AG04450 (cell line): ENCODE measurements around the gene CRYAB. TPM values are rescaled to one million over a fixed set of nuclear protein-coding genes. Genes with fewer than 3 reads are reported as not detected.

Experiments used
- CTCF ChIA-PET: fragments of 300-600, 350-600 bp; formaldehyde crosslinking; extraction: SDS; loops from one replicate; lab custom pipeline; 2022; ENCODE audit warnings: antibody characterized with exemption, inconsistent platforms; lab: Charles Lee
- POLR2A ChIA-PET: fragments of 350-600 bp; formaldehyde crosslinking; extraction: SDS; loops from one replicate; lab custom pipeline; 2021; ENCODE audit warnings: antibody characterized with exemption, inconsistent platforms; lab: Yijun Ruan, JAX
- DNase-seq: peaks from one replicate; pipeline ENCODE4 v3.0.0-alpha.2; 2011; ENCODE audit warnings: low read depth, low spot score
- H3K27ac ChIP-seq: one replicate; pipeline ENCODE4 v1.5.1; 2012; ENCODE audit warnings: low read depth, low read length, control low read depth
- H3K27me3 ChIP-seq: one replicate; pipeline ENCODE4 v1.6.0; 2012; ENCODE audit warnings: low read length; ENCODE audit not compliant: control insufficient read depth, insufficient read depth
- H3K4me3 ChIP-seq: 2 replicates; pipeline ENCODE4 v1.5.1; 2011; ENCODE audit warnings: mild to moderate bottlenecking, low read depth, low read length, control low read depth
- H3K9me3 ChIP-seq: 2 replicates; pipeline ENCODE4 v1.5.1; 2012; ENCODE audit warnings: low read length; ENCODE audit not compliant: control insufficient read depth, insufficient read depth
- CTCF ChIP-seq: IDR thresholded peaks from 2 replicates; pipeline ENCODE4 v1.5.1; 2011; ENCODE audit warnings: low read depth, low read length, control low read depth, inconsistent platforms
- polyA minus RNA-seq: library from RNA; depleted of rRNA, polyadenylated mRNA; stranded (reverse); fragments of >200 nt; gene quantifications from 2 replicates; pipeline ENCODE4 v1.2.3, GENCODE V29; 2011; rRNA and poly(A)+ RNA removed
- polyA plus RNA-seq: library from polyadenylated mRNA; depleted of rRNA; stranded (reverse); fragments of >200 nt; gene quantifications from 2 replicates; pipeline ENCODE4 v1.2.3, GENCODE V29; 2011; rRNA removed

Gene CRYAB, protein sequence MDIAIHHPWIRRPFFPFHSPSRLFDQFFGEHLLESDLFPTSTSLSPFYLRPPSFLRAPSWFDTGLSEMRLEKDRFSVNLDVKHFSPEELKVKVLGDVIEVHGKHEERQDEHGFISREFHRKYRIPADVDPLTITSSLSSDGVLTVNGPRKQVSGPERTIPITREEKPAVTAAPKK
- polyA plus RNA-seq, result 6.1 and 6.3 TPM in 2 replicates
- polyA minus RNA-seq, result 3.0 and 3.7 TPM in 2 replicates

DNA sequence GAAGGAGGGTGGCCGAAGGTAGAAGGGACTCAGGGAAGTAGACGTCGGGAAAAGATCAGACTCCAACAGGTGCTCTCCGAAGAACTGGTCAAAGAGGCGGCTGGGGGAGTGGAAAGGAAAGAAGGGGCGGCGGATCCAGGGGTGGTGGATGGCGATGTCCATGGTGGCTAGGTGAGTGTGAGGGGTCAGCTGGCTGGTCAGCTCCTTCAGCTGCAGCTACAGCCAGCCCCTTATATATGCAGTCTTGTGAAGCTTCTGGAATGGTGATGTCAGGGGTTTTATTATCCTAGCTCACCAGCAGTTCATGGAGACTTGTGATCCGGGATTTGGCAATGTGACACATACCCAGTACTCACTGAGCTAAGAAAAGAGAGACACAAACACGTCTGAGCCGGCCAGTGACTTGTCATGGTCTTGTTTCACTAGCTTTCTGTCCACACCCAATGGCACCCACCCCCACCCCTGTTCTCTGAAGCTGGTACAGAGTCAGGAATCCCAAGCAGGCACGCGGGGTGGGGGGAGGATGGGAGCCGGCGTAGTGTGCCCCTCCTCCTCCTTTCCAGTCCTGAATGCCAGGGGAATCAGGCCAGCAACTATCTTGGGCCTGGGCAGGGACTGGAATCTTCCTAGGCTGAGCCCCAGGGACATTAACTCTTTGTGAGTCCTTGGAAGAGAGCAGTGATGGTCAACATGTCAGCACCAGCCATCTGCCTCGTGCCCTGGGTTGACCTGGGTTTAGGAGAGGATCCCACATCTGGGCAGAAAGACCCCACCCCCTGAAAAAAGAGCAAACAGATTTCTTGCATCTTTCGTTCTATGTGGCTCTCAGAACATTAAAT lies at the start of gene CRYAB:
Gene CRYAB, minus strand, starts transcription at position 208 of the 839 bp plus-strand sequence. Its CDS starts 46 bp downstream, at position 162.
- DNase-seq, result peak; percentile 24
- no peak for TF ChIP-seq CTCF
- POLR2A ChIA-PET, result no interaction called here
- Histone ChIP-seq H3K27ac (peak within 1 kb of the TSS; percentile 58), H3K9me3 (no peaks in the 10 kb centered on the region; the same call in 1 of the 2 replicates), H3K4me3 (no peak within 1 kb of the TSS), H3K27me3 (peaks cover 3% of the 10 kb centered on the region)
- CTCF ChIA-PET, result no interaction called here

DNA sequence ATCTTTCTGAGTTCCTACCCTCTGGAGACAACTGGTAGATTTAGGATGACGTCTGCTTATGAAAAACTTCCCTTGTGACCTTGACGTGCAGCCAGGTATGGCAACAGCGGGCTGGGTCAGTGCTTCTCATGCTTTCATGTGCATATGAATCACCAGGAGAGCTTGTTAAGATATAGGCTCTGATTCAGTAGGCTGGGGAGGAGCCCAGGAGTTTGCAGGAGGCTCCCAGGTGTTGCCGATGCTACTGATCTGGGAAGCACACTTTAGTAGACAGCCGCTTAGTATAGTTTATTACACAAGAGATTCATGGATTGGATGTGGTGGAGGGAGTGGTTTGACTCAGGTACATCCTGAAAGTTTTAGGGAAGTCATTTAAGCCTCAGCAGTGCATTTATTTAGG lies 49.3 kb upstream of the CRYAB start:
- POLR2A ChIA-PET, result no interaction called here
- Histone ChIP-seq H3K4me3 (no peak overlapping the region), H3K9me3 (peaks cover 3% of the 10 kb centered on the region; the same call in 1 of the 2 replicates), H3K27me3 (no peaks in the 10 kb centered on the region), H3K27ac (no peak overlapping the region)
- no peak for TF ChIP-seq CTCF
- CTCF ChIA-PET, result interaction anchor here (0.6 kb wide), 1 partner anchor 97 kb away, joined by 3 read pairs; no protein-coding TSS in a partner anchor
- DNase-seq, result no peak

DNA sequence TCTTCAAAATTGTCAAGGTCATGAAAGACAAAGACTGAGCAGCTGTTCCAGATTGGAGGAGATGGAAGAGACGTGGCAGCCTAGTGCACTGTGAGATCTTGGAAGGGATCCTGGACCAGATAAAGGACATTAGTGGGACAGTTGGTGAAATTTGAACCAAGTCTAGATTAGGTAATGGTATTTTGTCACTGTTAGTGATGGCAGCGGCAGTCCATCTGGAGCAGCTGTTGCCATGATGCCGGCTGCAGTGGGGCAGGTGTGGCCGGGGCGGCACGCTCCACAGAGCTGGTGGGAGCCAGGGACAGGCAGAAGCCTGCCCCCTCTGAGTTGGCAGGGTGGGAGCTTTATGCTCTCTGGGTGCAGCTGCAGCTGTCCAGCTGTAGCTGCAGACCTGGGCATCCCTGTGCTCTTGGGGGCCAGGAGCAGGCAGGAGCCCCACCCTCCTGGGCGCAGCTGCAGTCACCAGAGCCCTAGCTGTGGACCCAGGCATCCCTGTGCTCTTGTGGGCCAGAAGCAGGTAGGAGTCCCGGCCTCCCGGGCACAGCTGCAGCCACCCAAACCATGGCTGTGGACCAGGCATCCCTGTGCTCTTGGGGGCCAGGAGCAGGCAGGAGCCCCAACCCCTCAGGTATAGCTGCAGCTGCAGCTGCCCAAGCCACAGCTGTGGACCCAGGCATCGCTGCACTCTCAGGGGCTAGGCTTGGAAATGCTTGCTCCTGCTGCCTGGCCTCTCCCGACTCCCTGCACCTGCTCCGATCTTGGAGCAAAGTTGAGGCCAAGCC lies 46.3 kb upstream of the CRYAB start:
- ChIA-PET CTCF (interaction anchor here (1.3 kb wide), 1 partner anchor 39 kb away, joined by 4 read pairs; no protein-coding TSS in a partner anchor), POLR2A (interaction anchor here (0.6 kb wide), 1 partner anchor 58 kb away, joined by 3 read pairs; no protein-coding TSS in a partner anchor)
- no peak overlapping the region for H3K4me3 ChIP-seq
- H3K27me3 ChIP-seq, result no peaks in the 10 kb centered on the region
- H3K9me3 ChIP-seq, result peaks cover 3% of the 10 kb centered on the region; the same call in 1 of the 2 replicates
- no peak overlapping the region for H3K27ac ChIP-seq
- DNase-seq, result no peak
- TF ChIP-seq CTCF, result no peak

DNA sequence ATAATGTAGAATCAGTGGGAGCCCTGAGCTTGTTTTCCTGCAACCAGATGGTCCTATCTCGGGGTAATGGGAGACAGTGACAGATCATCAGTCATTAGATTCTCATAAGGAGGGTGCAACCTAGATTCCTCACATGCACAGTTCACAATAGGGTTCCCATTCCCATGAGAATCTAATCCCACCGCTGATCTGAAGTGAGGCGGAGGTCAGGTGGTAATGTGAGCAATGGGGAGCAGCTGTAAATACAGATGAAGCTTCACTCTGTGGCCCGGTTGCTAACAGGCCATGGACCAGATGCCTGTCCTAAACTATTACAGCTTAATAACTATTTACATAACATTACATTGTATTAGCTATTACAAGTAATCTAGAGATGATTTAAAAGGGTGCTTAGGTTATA lies 42.6 kb upstream of the CRYAB start:
- H3K9me3 ChIP-seq, result peaks cover 3% of the 10 kb centered on the region; the same call in 1 of the 2 replicates
- POLR2A ChIA-PET, result no interaction called here
- TF ChIP-seq CTCF, result no peak
- H3K27ac ChIP-seq, result no peak overlapping the region
- no peaks in the 10 kb centered on the region for H3K27me3 ChIP-seq
- no peak overlapping the region for H3K4me3 ChIP-seq
- DNase-seq, result no peak
- CTCF ChIA-PET, result interaction anchor here (1.7 kb wide), 1 partner anchor 10 kb away, joined by 4 read pairs; no protein-coding TSS in a partner anchor
